GM23338 (cell line): Measurements from ENCODE around the gene TTBK2. TPM values are rescaled to one million over a fixed set of nuclear protein-coding genes. Genes with fewer than 3 reads are reported as not detected.

Source experiments
- ATAC-seq: fragments of 200-7000 bp; cut with Tn5 transposase; 3 replicates; pipeline ENCODE4 v1.9.1; 2020
- DNase-seq: peaks from one replicate; pipeline ENCODE4 v3.0.0-alpha.2; 2015; ENCODE audit warnings: low spot score
- H2AFZ ChIP-seq: fragments of 200-600 bp; sonication (generic); 2 replicates; pipeline ENCODE4 v1.8.0; 2016; ENCODE audit warnings: antibody characterized with exemption, mild to moderate bottlenecking, moderate library complexity
- H3F3A ChIP-seq: fragments of 200-600 bp; sonication (generic); replicated peaks from 2 replicates; pipeline ENCODE4 v1.8.0; 2017; ENCODE audit warnings: antibody characterized with exemption, mixed run types, low read depth
- H3K27ac ChIP-seq: fragments of 200-600 bp; sonication (generic); 2 replicates; pipeline ENCODE4 v1.6.1; 2016; ENCODE audit warnings: low read depth
- H3K27me3 ChIP-seq: fragments of 200-600 bp; sonication (generic); 2 replicates; pipeline ENCODE4 v1.8.0; 2016; ENCODE audit warnings: mild to moderate bottlenecking, mixed run types, moderate library complexity; ENCODE audit not compliant: insufficient read depth
- H3K36me3 ChIP-seq: fragments of 200-600 bp; sonication (generic); 2 replicates; pipeline ENCODE4 v1.8.0; 2016; ENCODE audit warnings: mild to moderate bottlenecking; ENCODE audit not compliant: insufficient read depth
- H3K4me1 ChIP-seq: fragments of 200-600 bp; sonication (generic); 2 replicates; pipeline ENCODE4 v1.8.0; 2016; ENCODE audit warnings: mild to moderate bottlenecking, moderate library complexity; ENCODE audit not compliant: insufficient read depth
- H3K4me2 ChIP-seq: fragments of 200-600 bp; sonication (generic); 2 replicates; pipeline ENCODE4 v1.7.1; 2017; ENCODE audit warnings: mixed run types
- H3K4me3 ChIP-seq: fragments of 200-600 bp; sonication (generic); 2 replicates; pipeline ENCODE4 v1.6.1; 2016; ENCODE audit warnings: mixed run types
- H3K79me2 ChIP-seq: fragments of 200-600 bp; sonication (generic); replicated peaks from 2 replicates; pipeline ENCODE4 v1.8.0; 2017; ENCODE audit warnings: mild to moderate bottlenecking; ENCODE audit not compliant: insufficient read depth
- H3K9me2 ChIP-seq: fragments of 200-600 bp; sonication (generic); 2 replicates; pipeline ENCODE4 v1.8.0; 2017; ENCODE audit not compliant: insufficient read depth
- H4K20me1 ChIP-seq: fragments of 200-600 bp; sonication (generic); replicated peaks from 2 replicates; pipeline ENCODE4 v1.8.0; 2017; ENCODE audit warnings: mild to moderate bottlenecking; ENCODE audit not compliant: insufficient read depth
- H3K27ac Mint-ChIP-seq: 2 replicates; pipeline ENCODE4 v1.8.0; 2020; ENCODE audit warnings: inconsistent platforms, mild to moderate bottlenecking, moderate library complexity, mixed read lengths
- H3K27me3 Mint-ChIP-seq: 3 replicates; pipeline ENCODE4 v1.8.0; 2022; ENCODE audit warnings: low read depth, mild to moderate bottlenecking, moderate library complexity, mixed read lengths, inconsistent platforms; ENCODE audit not compliant: insufficient read depth, poor library complexity
- H3K36me3 Mint-ChIP-seq: 3 replicates; pipeline ENCODE4 v1.8.0; 2021; ENCODE audit warnings: low read depth, mild to moderate bottlenecking, inconsistent platforms, moderate library complexity, mixed read lengths
- H3K4me1 Mint-ChIP-seq: 3 replicates; pipeline ENCODE4 v1.8.0; 2020; ENCODE audit warnings: mild to moderate bottlenecking, inconsistent platforms, mixed read lengths
- H3K4me3 Mint-ChIP-seq: 3 replicates; pipeline ENCODE4 v1.8.0; 2021; ENCODE audit warnings: moderate library complexity, mild to moderate bottlenecking, inconsistent platforms, mixed read lengths
- H3K9me3 Mint-ChIP-seq: 3 replicates; pipeline ENCODE4 v1.8.0; 2020; ENCODE audit warnings: moderate library complexity, mild to moderate bottlenecking, inconsistent platforms, mixed read lengths
- ETS1 ChIP-seq: IDR thresholded peaks from 2 replicates; pipeline ENCODE4 v1.6.1; 2016; ENCODE audit warnings: antibody characterized with exemption
- EZH2phosphoT487 ChIP-seq: fragments of 200-600 bp; sonication (generic); IDR thresholded peaks from one replicate; pipeline ENCODE4 v1.8.1; 2018; ENCODE audit warnings: antibody characterized with exemption; ENCODE audit not compliant: unreplicated experiment
- STAT1 ChIP-seq: IDR thresholded peaks from one replicate; pipeline ENCODE4 v1.6.1; 2016; ENCODE audit warnings: antibody characterized with exemption; ENCODE audit not compliant: unreplicated experiment
- polyA plus RNA-seq: library from polyadenylated mRNA; unstranded; fragments of >200 nt; fragmentation: Nextera tagmentation; extraction: Ambion mirVana; gene quantifications from 2 replicates; pipeline ENCODE4 v1.2.1, GENCODE V29; 2016
- total RNA-seq: library from RNA; depleted of rRNA; stranded (reverse); fragments of >200 nt; shearing (Covaris generic); gene quantifications from 2 replicates; pipeline ENCODE4 v1.2.3, GENCODE V29; 2014
- TF ChIP-seq, protein P1 (sequence below): fragments of 250-450 bp; sonication (Bioruptor Pico); IDR thresholded peaks from 2 replicates; pipeline ENCODE4 v1.5.0; 2020; ENCODE audit warnings: mild to moderate bottlenecking, moderate library complexity

TTBK2 gene
- total and polyA plus RNA-seq, 2 experiments from 2014 or later = 5.8 to 15.9 TPM

DNA sequence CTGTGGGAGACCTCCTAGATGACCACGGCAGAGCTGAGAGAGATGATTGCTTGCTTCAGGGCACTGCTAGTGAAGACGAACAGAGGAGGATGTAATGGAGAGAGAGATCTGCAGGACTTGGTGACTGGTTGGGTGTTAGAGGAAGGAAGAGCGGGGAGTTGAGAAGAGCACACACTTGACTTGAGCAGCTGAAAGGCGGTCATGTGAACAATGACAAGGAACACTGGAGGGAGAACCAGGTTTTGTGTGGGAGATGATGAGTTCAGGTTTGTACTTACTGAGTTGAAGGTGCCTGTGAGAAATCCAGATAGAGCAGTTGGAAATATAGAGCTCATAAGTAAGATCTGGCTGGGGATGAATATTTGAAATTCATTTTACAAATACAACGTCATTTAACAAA lies 224.0 kb downstream of the TTBK2 start (continued):
- TF ChIP-seq, protein P1, sequence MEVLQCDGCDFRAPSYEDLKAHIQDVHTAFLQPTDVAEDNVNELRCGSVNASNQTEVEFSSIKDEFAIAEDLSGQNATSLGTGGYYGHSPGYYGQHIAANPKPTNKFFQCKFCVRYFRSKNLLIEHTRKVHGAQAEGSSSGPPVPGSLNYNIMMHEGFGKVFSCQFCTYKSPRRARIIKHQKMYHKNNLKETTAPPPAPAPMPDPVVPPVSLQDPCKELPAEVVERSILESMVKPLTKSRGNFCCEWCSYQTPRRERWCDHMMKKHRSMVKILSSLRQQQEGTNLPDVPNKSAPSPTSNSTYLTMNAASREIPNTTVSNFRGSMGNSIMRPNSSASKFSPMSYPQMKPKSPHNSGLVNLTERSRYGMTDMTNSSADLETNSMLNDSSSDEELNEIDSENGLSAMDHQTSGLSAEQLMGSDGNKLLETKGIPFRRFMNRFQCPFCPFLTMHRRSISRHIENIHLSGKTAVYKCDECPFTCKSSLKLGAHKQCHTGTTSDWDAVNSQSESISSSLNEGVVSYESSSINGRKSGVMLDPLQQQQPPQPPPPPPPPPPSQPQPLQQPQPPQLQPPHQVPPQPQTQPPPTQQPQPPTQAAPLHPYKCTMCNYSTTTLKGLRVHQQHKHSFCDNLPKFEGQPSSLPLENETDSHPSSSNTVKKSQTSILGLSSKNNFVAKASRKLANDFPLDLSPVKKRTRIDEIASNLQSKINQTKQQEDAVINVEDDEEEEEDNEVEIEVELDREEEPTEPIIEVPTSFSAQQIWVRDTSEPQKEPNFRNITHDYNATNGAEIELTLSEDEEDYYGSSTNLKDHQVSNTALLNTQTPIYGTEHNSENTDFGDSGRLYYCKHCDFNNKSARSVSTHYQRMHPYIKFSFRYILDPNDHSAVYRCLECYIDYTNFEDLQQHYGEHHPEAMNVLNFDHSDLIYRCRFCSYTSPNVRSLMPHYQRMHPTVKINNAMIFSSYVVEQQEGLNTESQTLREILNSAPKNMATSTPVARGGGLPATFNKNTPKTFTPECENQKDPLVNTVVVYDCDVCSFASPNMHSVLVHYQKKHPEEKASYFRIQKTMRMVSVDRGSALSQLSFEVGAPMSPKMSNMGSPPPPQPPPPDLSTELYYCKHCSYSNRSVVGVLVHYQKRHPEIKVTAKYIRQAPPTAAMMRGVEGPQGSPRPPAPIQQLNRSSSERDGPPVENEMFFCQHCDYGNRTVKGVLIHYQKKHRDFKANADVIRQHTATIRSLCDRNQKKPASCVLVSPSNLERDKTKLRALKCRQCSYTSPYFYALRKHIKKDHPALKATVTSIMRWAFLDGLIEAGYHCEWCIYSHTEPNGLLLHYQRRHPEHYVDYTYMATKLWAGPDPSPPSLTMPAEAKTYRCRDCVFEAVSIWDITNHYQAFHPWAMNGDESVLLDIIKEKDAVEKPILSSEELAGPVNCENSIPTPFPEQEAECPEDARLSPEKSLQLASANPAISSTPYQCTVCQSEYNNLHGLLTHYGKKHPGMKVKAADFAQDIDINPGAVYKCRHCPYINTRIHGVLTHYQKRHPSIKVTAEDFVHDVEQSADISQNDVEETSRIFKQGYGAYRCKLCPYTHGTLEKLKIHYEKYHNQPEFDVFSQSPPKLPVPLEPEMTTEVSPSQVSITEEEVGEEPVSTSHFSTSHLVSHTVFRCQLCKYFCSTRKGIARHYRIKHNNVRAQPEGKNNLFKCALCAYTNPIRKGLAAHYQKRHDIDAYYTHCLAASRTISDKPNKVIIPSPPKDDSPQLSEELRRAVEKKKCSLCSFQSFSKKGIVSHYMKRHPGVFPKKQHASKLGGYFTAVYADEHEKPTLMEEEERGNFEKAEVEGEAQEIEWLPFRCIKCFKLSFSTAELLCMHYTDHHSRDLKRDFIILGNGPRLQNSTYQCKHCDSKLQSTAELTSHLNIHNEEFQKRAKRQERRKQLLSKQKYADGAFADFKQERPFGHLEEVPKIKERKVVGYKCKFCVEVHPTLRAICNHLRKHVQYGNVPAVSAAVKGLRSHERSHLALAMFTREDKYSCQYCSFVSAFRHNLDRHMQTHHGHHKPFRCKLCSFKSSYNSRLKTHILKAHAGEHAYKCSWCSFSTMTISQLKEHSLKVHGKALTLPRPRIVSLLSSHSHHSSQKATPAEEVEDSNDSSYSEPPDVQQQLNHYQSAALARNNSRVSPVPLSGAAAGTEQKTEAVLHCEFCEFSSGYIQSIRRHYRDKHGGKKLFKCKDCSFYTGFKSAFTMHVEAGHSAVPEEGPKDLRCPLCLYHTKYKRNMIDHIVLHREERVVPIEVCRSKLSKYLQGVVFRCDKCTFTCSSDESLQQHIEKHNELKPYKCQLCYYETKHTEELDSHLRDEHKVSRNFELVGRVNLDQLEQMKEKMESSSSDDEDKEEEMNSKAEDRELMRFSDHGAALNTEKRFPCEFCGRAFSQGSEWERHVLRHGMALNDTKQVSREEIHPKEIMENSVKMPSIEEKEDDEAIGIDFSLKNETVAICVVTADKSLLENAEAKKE = no peak

- TF ChIP-seq STAT1 = no peak
- no peak for TF ChIP-seq EZH2phosphoT487
- no peak for TF ChIP-seq ETS1
- Mint-ChIP-seq H3K27ac (no peak overlapping the region), H3K4me1 (no peaks in the 10 kb centered on the region), H3K36me3 (peaks cover 8% of the 10 kb centered on the region; the same call in 2 of the 3 replicates), H3K9me3 (no peaks in the 10 kb centered on the region; the same call in 2 of the 3 replicates), H3K27me3 (peaks cover 10% of the 10 kb centered on the region), H3K4me3 (no peak overlapping the region)
- Histone ChIP-seq H3K27me3 (no peaks in the 10 kb centered on the region), H3K79me2 (no peaks in the 10 kb centered on the region), H3K4me3 (no peak overlapping the region), H3K27ac (no peak overlapping the region), H3K4me2 (no peak overlapping the region), H2AFZ (no peak overlapping the region), H3K4me1 (no peaks in the 10 kb centered on the region), H3K36me3 (no peaks in the 10 kb centered on the region), H3F3A (no peaks in the 10 kb centered on the region), H4K20me1 (no peaks in the 10 kb centered on the region), H3K9me2 (0 out of 2 replicates have a peak, but pooled peaks cover 6% of the 10 kb centered on the region)
- no peak for ATAC-seq
- DNase-seq = no peak
These were observed 225.0 kb downstream of the TTBK2 start for GRCh38 chr15:42695527-42696071.
